ENCODE results near the gene CLIP1.

GRCh38 chr12:122350141-122350848 lies 72.2 kb downstream of the CLIP1 start:
- TF ChIP-seq, protein P1, sequence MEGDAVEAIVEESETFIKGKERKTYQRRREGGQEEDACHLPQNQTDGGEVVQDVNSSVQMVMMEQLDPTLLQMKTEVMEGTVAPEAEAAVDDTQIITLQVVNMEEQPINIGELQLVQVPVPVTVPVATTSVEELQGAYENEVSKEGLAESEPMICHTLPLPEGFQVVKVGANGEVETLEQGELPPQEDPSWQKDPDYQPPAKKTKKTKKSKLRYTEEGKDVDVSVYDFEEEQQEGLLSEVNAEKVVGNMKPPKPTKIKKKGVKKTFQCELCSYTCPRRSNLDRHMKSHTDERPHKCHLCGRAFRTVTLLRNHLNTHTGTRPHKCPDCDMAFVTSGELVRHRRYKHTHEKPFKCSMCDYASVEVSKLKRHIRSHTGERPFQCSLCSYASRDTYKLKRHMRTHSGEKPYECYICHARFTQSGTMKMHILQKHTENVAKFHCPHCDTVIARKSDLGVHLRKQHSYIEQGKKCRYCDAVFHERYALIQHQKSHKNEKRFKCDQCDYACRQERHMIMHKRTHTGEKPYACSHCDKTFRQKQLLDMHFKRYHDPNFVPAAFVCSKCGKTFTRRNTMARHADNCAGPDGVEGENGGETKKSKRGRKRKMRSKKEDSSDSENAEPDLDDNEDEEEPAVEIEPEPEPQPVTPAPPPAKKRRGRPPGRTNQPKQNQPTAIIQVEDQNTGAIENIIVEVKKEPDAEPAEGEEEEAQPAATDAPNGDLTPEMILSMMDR (IDR thresholded peaks at IDR 0.05; ENCODE audit: low read length), result no peak
- no peak for TF ChIP-seq EZH2phosphoT487 (IDR thresholded peaks at IDR 0.05; ENCODE audit: low read length)
- TF ChIP-seq EZH2 (optimal IDR thresholded peaks at IDR 0.05; ENCODE audit: low read depth, low read length), result no peak
